GM18951 (cell line): ENCODE results near the gene ISLR2.
"Not testable (repeated sequence)": the region's sequence is repeated elsewhere in the genome, so short reads cannot be mapped to it uniquely, and the experiment has no call there.

Source experiments
- POLR2A ChIP-seq: IDR thresholded peaks from 4 replicates; pipeline ENCODE4 v1.6.1; 2011; ENCODE audit warnings: mild to moderate bottlenecking; ENCODE audit not compliant: insufficient read length, insufficient read depth; ENCODE audit errors: extremely low read depth
- in situ Hi-C: fragments of 300-500 bp; cut with MboI; formaldehyde crosslinking; loops from one replicate; pipeline ENCODE4 v1.12.0; 2022; ENCODE audit warnings: low sequenced_read_pairs, mixed read lengths, inconsistent platforms; ENCODE audit not compliant: unreplicated experiment

The ISLR2 gene

DNA sequence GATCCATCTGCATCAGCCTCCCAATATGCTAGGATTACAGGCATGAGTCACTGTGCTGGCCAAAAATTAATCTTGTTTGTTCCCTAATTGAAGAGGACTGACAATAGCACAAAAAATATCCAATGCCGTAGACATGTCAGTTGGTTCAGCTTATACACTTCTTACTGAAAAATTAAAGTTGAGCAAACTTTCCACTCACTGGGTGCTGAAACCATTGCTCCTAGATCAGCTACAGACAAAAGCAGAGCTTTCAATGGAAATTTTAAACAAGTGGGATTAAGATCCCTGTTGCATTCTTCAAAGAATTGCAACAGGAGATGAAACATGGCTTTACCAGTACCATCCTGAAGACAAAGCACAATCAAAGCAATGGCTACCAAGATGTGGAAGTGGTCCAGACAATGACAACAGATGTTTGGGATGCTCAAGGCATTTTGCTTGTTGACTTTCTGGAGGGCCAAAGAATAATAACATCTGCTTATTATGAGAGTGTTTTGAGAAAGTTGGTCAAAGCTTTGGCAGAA is 16.0 kb downstream of the ISLR2 start:
- no peak for TF ChIP-seq POLR2A
- in situ Hi-C loops, result no loop called here

GRCh38 chr15:74147051-74147450 is 16.7 kb downstream of the ISLR2 start:
- in situ Hi-C loops, result no loop called here
- no peak for TF ChIP-seq POLR2A

GRCh38 chr15:74155766-74156417 is 25.5 kb downstream of the ISLR2 start:
- in situ Hi-C loops, result no loop called here
- TF ChIP-seq POLR2A, result no peak

GRCh38 chr15:74156678-74157411 is 26.5 kb downstream of the ISLR2 start:
- in situ Hi-C loops, result no loop called here
- no peak for TF ChIP-seq POLR2A

- in situ Hi-C loops, result no loop called here
- TF ChIP-seq POLR2A, result no peak
These were observed 27.8 kb downstream of the ISLR2 start for GRCh38 chr15:74157868-74158827.

GRCh38 chr15:74158855-74159650 is 28.7 kb downstream of the ISLR2 start:
- no peak for TF ChIP-seq POLR2A
- in situ Hi-C loops, result no loop called here

DNA sequence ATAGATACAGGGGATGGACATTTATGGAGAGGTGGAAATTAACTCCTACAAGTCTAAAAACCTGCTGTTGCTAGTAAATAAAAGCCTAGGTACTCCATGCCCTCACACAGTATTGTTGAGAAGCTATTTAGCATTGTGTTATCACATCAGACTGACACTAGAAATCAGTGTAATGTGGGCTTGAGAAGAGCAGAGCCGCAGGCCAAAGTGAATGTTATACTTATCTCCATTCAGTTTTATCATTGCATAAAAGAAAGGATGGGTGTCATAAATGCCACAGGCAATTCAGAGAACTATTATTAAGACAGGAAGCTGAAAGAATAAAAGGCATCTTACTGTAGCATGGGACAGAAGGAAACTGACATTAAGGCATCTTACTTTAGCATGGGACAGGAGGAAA is 29.4 kb downstream of the ISLR2 start:
- no peak for TF ChIP-seq POLR2A
- in situ Hi-C loops, result no loop called here

DNA sequence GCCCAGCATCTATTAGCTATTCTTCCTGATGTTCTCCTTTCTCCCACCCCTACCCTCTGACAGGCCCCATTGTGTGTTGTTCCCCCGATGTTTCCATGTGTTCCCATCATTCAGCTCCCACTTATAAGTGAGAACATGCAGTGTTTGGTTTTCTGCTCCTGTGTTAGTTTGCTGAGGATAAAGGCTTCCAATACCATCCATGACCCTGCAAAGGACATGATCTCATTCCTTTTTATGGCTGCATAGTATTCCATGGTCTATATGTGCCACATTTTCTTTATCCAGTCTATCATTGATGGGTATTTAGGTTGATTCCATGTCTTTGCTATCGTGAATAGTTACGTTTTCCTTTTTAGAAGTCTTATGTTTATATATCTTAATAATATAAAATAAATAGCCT is 30.0 kb downstream of the ISLR2 start:
- in situ Hi-C loops, result not testable (repeated sequence)

GRCh38 chr15:74162195-74162536 is 31.8 kb downstream of the ISLR2 start:
- in situ Hi-C loops, result not testable (repeated sequence)

DNA sequence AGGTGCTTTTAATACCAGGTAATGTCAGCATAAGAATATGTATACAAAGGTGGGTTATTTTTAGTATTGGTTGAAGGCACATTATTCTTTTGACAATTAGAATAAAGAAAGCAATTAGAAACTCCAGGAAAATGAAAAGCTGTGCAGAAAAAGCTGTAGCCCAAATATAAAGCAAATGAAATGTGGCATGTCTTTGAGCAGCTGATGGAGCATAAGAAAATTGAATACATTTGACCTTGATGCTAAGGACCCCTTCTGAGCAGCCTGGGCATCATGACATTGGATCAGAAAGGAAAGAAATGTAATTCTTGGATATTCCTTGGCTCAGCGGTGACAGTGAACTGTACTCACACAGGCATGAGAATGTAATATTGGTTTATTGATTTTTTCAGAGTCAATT is 35.1 kb downstream of the ISLR2 start:
- in situ Hi-C loops, result no loop called here
- TF ChIP-seq POLR2A, result no peak

DNA sequence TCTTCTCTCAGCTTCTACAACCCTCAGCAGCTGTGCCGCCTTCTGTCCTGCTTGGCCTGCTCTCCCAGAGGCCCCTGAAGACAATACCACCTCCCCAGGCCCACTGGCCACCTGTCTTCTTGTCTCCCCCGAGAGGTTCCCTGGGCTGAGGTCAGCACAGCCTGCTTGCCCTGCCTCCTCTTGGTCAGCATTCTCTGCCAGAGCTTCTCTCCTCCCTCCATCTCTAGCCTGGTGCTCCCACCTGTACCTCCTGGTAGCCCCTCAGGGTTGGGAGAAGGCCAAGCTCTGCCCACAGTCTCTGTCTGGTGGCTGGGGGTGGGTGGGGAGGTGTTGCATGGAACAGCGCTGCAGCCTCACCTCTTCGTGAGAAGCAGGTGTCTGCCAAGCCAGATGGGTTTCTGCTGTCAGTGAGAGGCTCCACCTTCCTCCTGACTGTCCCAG is 37.5 kb downstream of the ISLR2 start:
- in situ Hi-C loops, result no loop called here
- no peak for TF ChIP-seq POLR2A

GRCh38 chr15:74168711-74169126 is 38.3 kb downstream of the ISLR2 start:
- TF ChIP-seq POLR2A, result no peak
- in situ Hi-C loops, result no loop called here
